GM12801 (cell line): Measurements from ENCODE around the gene PDGFD.

Source experiments
- CTCF ChIP-seq: IDR thresholded peaks from one replicate; pipeline ENCODE4 v1.5.1; 2011; ENCODE audit warnings: control low read depth; ENCODE audit not compliant: insufficient read length; ENCODE audit errors: extremely low read depth

PDGFD gene

GRCh38 chr11:104093426-104094280, 70.3 kb downstream of the PDGFD start:
- TF ChIP-seq CTCF: no peak

- no peak for TF ChIP-seq CTCF
Observed at GRCh38 chr11:104092744-104093143, 71.2 kb downstream of the PDGFD start.

- TF ChIP-seq CTCF: no peak
Observed at GRCh38 chr11:104091281-104092096, 72.5 kb downstream of the PDGFD start.

GRCh38 chr11:104090767-104091166, 73.2 kb downstream of the PDGFD start:
- no peak for TF ChIP-seq CTCF

GRCh38 chr11:104089481-104089880, 74.5 kb downstream of the PDGFD start:
- no peak for TF ChIP-seq CTCF

- TF ChIP-seq CTCF: no peak
Observed at GRCh38 chr11:104086621-104087020, 77.3 kb downstream of the PDGFD start.

- TF ChIP-seq CTCF: no peak
Observed at GRCh38 chr11:104078995-104079394, 85.0 kb downstream of the PDGFD start.
